Chondrocyte (in vitro differentiated cells): ENCODE results near the gene AIF1L. TPM values are rescaled to one million over a fixed set of nuclear protein-coding genes. Genes with fewer than 3 reads are reported as not detected.

Source experiments
- DNase-seq: peaks from one replicate; pipeline ENCODE4 v3.0.0; 2021; ENCODE audit warnings: mixed read lengths, low spot score
- H3K27ac Mint-ChIP-seq: one replicate; pipeline ENCODE4 v1.8.0; 2021; ENCODE audit warnings: mild to moderate bottlenecking, moderate library complexity, mixed read lengths; ENCODE audit not compliant: unreplicated experiment
- H3K27me3 Mint-ChIP-seq: 2 replicates; pipeline ENCODE4 v1.8.0; 2021; ENCODE audit warnings: low read depth, mixed read lengths
- H3K36me3 Mint-ChIP-seq: 2 replicates; pipeline ENCODE4 v1.8.0; 2021; ENCODE audit warnings: low read depth, mixed read lengths
- H3K4me1 Mint-ChIP-seq: 2 replicates; pipeline ENCODE4 v1.8.0; 2021; ENCODE audit warnings: low read depth, mild to moderate bottlenecking, mixed read lengths
- H3K4me3 Mint-ChIP-seq: one replicate; pipeline ENCODE4 v1.8.0; 2021; ENCODE audit warnings: mild to moderate bottlenecking, moderate library complexity, mixed read lengths; ENCODE audit not compliant: unreplicated experiment
- H3K9me3 Mint-ChIP-seq: 2 replicates; pipeline ENCODE4 v1.8.0; 2021; ENCODE audit warnings: low read depth, mixed read lengths
- total RNA-seq: library from RNA; stranded (reverse); gene quantifications from 3 replicates; pipeline ENCODE4 v1.2.1, GENCODE V29; 2021
- TF ChIP-seq, protein P1 (sequence below): fragments of 200-600 bp; sonication (generic); IDR thresholded peaks from 2 replicates; pipeline ENCODE4 v1.5.0; 2021; ENCODE audit warnings: antibody characterized with exemption, mild to moderate bottlenecking, moderate library complexity

AIF1L gene
- total RNA-seq, 1 donor from 2014 or later, result 30.1 TPM

DNA sequence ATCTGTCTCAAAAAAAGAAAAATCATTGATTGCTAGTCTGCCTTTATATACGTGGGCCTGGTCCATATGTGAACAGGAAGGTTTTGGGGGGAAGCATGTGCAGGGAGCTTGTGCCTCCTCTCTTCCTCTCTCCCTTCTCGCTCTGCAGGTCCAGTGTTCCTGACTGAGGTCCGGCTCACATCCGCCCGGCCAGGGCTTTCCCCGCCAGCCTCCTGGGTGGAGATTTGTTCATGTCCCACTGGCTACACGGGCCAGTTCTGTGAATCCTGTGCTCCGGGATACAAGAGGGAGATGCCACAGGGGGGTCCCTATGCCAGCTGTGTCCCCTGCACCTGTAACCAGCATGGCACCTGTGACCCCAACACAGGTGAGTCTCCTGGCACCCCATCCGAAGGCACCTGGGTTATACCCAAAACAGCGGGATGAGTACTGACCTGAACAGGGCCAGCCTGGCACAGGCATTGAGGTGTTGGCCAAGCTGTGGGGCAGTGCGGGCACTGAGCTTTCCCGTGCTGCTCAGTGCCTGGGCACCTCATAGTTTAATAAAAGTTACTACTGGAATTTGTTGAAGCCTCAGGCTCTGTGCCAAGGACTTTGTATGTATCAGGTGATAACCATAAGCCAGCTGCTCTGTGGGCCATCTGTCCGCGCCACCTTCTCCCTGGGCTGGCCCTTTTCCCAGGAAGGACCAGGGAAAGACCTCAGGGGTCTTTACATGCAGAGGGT lies 39.4 kb upstream of the AIF1L start:
- no peaks in the 10 kb centered on the region for H3K4me1 Mint-ChIP-seq
- TF ChIP-seq, protein P1, sequence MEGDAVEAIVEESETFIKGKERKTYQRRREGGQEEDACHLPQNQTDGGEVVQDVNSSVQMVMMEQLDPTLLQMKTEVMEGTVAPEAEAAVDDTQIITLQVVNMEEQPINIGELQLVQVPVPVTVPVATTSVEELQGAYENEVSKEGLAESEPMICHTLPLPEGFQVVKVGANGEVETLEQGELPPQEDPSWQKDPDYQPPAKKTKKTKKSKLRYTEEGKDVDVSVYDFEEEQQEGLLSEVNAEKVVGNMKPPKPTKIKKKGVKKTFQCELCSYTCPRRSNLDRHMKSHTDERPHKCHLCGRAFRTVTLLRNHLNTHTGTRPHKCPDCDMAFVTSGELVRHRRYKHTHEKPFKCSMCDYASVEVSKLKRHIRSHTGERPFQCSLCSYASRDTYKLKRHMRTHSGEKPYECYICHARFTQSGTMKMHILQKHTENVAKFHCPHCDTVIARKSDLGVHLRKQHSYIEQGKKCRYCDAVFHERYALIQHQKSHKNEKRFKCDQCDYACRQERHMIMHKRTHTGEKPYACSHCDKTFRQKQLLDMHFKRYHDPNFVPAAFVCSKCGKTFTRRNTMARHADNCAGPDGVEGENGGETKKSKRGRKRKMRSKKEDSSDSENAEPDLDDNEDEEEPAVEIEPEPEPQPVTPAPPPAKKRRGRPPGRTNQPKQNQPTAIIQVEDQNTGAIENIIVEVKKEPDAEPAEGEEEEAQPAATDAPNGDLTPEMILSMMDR, result no peak
- H3K36me3 Mint-ChIP-seq, result no peaks in the 10 kb centered on the region
- no peak overlapping the region for H3K4me3 Mint-ChIP-seq
- no peak for DNase-seq
- no peak overlapping the region for H3K27ac Mint-ChIP-seq
- no peaks in the 10 kb centered on the region for H3K9me3 Mint-ChIP-seq
- no peaks in the 10 kb centered on the region for H3K27me3 Mint-ChIP-seq

- H3K27me3 Mint-ChIP-seq, result peaks cover 6% of the 10 kb centered on the region
These were observed 35.3 kb upstream of the AIF1L start for GRCh38 chr9:131060900-131061630.

DNA sequence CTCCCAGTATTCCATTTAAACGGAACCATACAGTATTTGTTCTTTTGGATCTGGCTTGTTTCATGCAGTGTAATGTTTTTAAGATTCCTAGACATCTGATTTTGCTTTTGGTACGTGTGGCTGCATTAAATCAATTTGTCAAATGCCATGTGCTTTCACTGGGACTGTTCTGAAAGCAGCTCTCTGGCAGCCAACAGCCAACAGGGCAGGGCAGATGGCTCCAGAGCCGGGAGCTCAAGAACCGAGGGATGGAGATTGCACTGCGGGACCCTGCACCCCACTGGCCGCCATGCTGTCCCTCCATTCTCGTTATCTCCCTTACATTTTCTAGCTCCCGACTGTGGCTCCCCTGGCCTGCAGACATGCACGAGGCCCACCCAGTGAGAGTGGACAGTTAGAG lies 33.4 kb upstream of the AIF1L start:
- Mint-ChIP-seq H3K27ac (no peak overlapping the region), H3K36me3 (no peaks in the 10 kb centered on the region), H3K9me3 (no peaks in the 10 kb centered on the region), H3K4me3 (no peak overlapping the region), H3K4me1 (no peaks in the 10 kb centered on the region), H3K27me3 (peaks cover 6% of the 10 kb centered on the region)
- TF ChIP-seq, protein P1, result no peak
- no peak for DNase-seq

More at GRCh38 chr9:131060900-131061630, 35.3 kb upstream of the AIF1L start:
- H3K36me3 Mint-ChIP-seq, result no peaks in the 10 kb centered on the region
- no peak for DNase-seq
- H3K27ac Mint-ChIP-seq, result no peak overlapping the region
- no peak overlapping the region for H3K4me3 Mint-ChIP-seq
- no peaks in the 10 kb centered on the region for H3K9me3 Mint-ChIP-seq
- H3K4me1 Mint-ChIP-seq, result no peaks in the 10 kb centered on the region
- TF ChIP-seq, protein P1, result no peak

- H3K36me3 Mint-ChIP-seq, result no peaks in the 10 kb centered on the region
- H3K27me3 Mint-ChIP-seq, result peaks cover 6% of the 10 kb centered on the region
- DNase-seq, result no peak
- H3K9me3 Mint-ChIP-seq, result no peaks in the 10 kb centered on the region
- no peak overlapping the region for H3K4me3 Mint-ChIP-seq
- TF ChIP-seq, protein P1, result no peak
- H3K27ac Mint-ChIP-seq, result no peak overlapping the region
- H3K4me1 Mint-ChIP-seq, result no peaks in the 10 kb centered on the region
These were observed 30.7 kb upstream of the AIF1L start for GRCh38 chr9:131065599-131065998.

- Mint-ChIP-seq H3K36me3 (no peaks in the 10 kb centered on the region), H3K9me3 (no peaks in the 10 kb centered on the region), H3K27me3 (peaks cover 10% of the 10 kb centered on the region), H3K27ac (no peak overlapping the region), H3K4me1 (no peaks in the 10 kb centered on the region), H3K4me3 (no peak overlapping the region)
- DNase-seq, result no peak
- TF ChIP-seq, protein P1, result no peak
These were observed 28.7 kb upstream of the AIF1L start for GRCh38 chr9:131067625-131068024.
